ENCODE measurements around the gene SCGB1A1.
"Not testable (repeated sequence)": the region's sequence is repeated elsewhere in the genome, so short reads cannot be mapped to it uniquely, and the experiment has no call there.

SCGB1A1 gene

GRCh38 chr11:62423012-62423411, 4.2 kb downstream of the SCGB1A1 start:
- no peak for DNase-seq

- DNase-seq: no peak
Observed at GRCh38 chr11:62427630-62428233, 8.9 kb downstream of the SCGB1A1 start.

- DNase-seq: no peak
Observed at GRCh38 chr11:62428871-62429560, 10.2 kb downstream of the SCGB1A1 start.

- DNase-seq: no peak
Observed at GRCh38 chr11:62430425-62430824, 11.6 kb downstream of the SCGB1A1 start.

- DNase-seq: no peak
Observed at GRCh38 chr11:62431171-62431901, 12.5 kb downstream of the SCGB1A1 start.

DNA sequence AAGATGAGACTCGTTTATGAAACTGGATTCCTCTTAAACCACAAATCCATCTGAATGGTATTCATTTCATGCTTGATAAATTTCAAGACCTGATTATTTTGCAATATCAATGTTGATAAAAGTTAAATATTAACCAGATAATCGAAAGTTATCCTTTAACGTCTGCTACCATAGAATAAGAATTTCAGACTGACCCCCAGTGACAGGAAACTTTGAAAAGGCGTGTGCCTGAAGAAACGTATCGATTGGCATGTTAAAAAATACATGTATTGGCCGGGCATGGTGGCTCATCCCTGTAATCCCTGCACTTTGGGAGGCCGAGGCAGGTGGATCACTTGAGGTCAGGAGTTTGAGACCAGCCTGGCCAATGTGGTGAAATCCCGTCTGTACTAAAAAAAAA, 13.9 kb downstream of the SCGB1A1 start:
- DNase-seq: no peak

- no peak for DNase-seq
Observed at GRCh38 chr11:62433141-62433903, 14.5 kb downstream of the SCGB1A1 start.

GRCh38 chr11:62433904-62434276, 15.1 kb downstream of the SCGB1A1 start:
- DNase-seq: no peak

DNA sequence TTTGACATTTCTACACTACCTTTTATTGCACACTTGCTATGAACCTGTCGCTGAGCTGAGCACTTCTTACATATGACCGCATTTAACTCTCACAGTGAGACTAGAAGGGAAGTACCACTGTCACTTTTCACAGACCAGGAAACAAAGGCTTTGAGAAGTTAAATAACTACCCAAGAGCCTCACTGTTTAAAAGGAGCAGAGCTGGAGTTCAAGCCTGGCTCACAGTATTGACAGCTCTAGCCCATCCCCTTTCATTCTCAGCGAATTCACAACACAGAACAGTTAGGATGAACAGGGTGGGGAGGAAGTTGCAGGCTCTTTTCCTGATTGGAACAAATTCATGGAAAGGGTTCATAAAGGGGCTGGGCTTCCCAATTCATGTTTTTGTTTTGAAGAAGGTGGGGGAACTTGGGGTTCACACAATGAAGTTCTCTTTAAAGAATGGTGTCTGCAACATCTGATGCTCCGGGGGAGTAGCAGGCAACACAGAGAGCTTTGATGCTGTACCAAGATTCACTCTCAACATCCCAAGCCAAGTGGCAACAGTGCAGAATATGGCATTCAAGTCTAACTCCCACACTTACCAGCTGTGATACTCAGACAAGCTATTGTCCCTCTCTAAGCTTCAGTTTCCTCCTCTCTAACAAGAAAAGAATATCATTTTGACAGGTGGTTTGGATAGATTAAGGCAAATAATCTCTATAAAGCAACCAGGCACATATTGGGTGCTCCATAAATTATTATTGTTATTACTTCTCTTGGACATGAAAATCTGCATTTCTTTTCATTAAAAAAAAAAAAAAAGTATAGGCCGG, 17.2 kb downstream of the SCGB1A1 start:
- DNase-seq: no peak

DNA sequence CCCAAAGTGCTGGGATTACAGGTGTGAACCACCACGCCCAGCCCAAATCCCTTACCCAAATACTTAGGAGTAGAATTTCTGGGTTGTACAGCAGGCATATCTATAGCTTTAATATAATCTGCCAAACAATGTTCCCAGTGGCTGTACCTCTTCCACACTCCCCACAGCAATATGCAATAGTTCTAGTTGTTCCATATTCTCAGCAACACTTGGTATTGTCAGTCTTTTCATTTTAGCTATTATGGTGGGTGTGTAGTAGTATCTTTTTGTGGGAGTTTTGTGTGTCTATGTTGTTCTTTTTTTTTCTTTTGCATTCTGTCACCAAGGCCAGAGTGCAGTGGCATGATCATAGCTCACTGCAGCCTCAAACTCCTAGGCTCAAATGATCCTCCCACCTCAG, 18.8 kb downstream of the SCGB1A1 start:
- DNase-seq: no peak

- DNase-seq: no peak
Observed at GRCh38 chr11:62438641-62439040, 19.8 kb downstream of the SCGB1A1 start.

GRCh38 chr11:62439785-62440602, 21.2 kb downstream of the SCGB1A1 start:
- no peak for DNase-seq

- DNase-seq: no peak
Observed at GRCh38 chr11:62443390-62444235, 24.8 kb downstream of the SCGB1A1 start.

- DNase-seq: peak; percentile 49
Observed at GRCh38 chr11:62444236-62444833, 25.5 kb downstream of the SCGB1A1 start.

- DNase-seq: no peak
Observed at GRCh38 chr11:62444835-62445234, 26.0 kb downstream of the SCGB1A1 start.

GRCh38 chr11:62445314-62445740, 26.5 kb downstream of the SCGB1A1 start:
- no peak for DNase-seq

GRCh38 chr11:62446091-62446490, 27.3 kb downstream of the SCGB1A1 start:
- DNase-seq: no peak

GRCh38 chr11:62449451-62449851, 30.6 kb downstream of the SCGB1A1 start:
- DNase-seq: no peak

DNA sequence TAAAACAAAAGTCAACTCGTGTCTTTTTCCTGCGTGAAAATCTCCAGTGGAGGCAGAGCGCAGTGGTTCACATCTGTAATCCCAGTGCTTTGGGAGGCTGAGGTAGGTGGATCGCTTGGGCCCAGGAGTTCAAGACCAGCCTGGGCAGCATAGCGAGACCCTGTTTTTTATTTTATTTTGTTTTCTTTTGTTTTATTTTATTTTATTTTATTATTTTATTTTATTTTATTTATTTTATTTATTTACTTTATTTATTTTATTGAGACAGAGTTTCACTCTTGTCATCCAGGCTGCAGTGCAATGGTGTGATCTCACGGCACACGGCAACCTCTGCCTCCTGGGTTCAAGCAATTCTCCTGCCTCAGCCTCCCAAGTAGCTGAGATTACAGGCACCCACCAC, 31.1 kb downstream of the SCGB1A1 start:
- not testable (repeated sequence) for DNase-seq

Measured in activated CD4-positive, CD25-positive, alpha-beta regulatory T cell treated with anti-CD3 and anti-CD28 coated beads, Interleukin-2, amount 50 U/mL, for 72 hours (primary cell).